ENCODE data around the gene FOXQ1.
"Not testable (repeated sequence)": the region's sequence is repeated elsewhere in the genome, so short reads cannot be mapped to it uniquely, and the experiment has no call there.

DNA sequence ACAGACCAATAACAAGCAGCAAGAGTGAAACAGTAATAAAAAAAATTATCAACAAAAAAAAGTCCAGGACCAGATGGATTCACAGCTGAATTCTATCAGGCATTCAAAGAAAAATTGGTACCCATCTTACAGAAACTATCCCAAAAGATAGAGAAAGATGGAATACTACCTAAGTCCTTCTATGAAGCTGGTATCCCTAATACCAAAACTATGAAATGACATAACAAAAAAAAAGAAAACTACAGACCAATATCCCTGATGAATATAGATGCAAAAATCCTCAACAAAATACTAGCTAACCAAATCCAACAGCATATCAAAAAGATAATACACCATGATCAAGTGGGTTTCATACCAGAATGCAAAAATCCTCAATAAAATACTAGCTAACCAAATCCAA is 43.2 kb downstream of the FOXQ1 start:
- TF ChIP-seq, protein P1, sequence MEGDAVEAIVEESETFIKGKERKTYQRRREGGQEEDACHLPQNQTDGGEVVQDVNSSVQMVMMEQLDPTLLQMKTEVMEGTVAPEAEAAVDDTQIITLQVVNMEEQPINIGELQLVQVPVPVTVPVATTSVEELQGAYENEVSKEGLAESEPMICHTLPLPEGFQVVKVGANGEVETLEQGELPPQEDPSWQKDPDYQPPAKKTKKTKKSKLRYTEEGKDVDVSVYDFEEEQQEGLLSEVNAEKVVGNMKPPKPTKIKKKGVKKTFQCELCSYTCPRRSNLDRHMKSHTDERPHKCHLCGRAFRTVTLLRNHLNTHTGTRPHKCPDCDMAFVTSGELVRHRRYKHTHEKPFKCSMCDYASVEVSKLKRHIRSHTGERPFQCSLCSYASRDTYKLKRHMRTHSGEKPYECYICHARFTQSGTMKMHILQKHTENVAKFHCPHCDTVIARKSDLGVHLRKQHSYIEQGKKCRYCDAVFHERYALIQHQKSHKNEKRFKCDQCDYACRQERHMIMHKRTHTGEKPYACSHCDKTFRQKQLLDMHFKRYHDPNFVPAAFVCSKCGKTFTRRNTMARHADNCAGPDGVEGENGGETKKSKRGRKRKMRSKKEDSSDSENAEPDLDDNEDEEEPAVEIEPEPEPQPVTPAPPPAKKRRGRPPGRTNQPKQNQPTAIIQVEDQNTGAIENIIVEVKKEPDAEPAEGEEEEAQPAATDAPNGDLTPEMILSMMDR (IDR thresholded peaks at IDR 0.05; ENCODE audit: borderline replicate concordance, extremely low read depth, low read length, poor library complexity, severe bottlenecking) = not testable (repeated sequence)
- not testable (repeated sequence) for TF ChIP-seq EZH2 (IDR thresholded peaks at IDR 0.05; ENCODE audit: borderline replicate concordance, low read depth, low read length, severe bottlenecking)

Measured in DND-41 (cell line).